Measurements from ENCODE around the gene SLCO2A1.

Gene SLCO2A1

GRCh38 chr3:134014270-134014669, 15.5 kb downstream of the SLCO2A1 start:
- Histone ChIP-seq H3K9me3 (ENCODE audit: control insufficient read depth, insufficient read depth, low read depth, low read length) (no peaks in the 10 kb centered on the region), H3K4me3 (ENCODE audit: low read depth, low read length) (no peak overlapping the region), H3K4me1 (ENCODE audit: control insufficient read depth, insufficient read depth, low read length) (no peaks in the 10 kb centered on the region), H3K27ac (ENCODE audit: low read depth, low read length) (no peak overlapping the region), H3K9ac (ENCODE audit: low read length) (no peak overlapping the region), H3K27me3 (ENCODE audit: control insufficient read depth, insufficient read depth, low read length) (no peaks in the 10 kb centered on the region), H3K36me3 (ENCODE audit: control insufficient read depth, insufficient read depth, low read length) (no peaks in the 10 kb centered on the region)

- no peaks in the 10 kb centered on the region for H3K36me3 ChIP-seq (ENCODE audit: control insufficient read depth, insufficient read depth, low read length)
- H3K9ac ChIP-seq (ENCODE audit: low read length), result no peak overlapping the region
- H3K27ac ChIP-seq (ENCODE audit: low read depth, low read length), result no peak overlapping the region
- H3K4me1 ChIP-seq (ENCODE audit: control insufficient read depth, insufficient read depth, low read length), result no peaks in the 10 kb centered on the region
- H3K9me3 ChIP-seq (ENCODE audit: control insufficient read depth, insufficient read depth, low read depth, low read length), result no peaks in the 10 kb centered on the region
- no peak overlapping the region for H3K4me3 ChIP-seq (ENCODE audit: low read depth, low read length)
- H3K27me3 ChIP-seq (ENCODE audit: control insufficient read depth, insufficient read depth, low read length), result no peaks in the 10 kb centered on the region
Observed at GRCh38 chr3:134013280-134013679, 16.4 kb downstream of the SLCO2A1 start.

GRCh38 chr3:134009345-134010000, 20.3 kb downstream of the SLCO2A1 start:
- Histone ChIP-seq H3K36me3 (ENCODE audit: control insufficient read depth, insufficient read depth, low read length) (no peaks in the 10 kb centered on the region), H3K4me3 (ENCODE audit: low read depth, low read length) (no peak overlapping the region), H3K27ac (ENCODE audit: low read depth, low read length) (no peak overlapping the region), H3K4me1 (ENCODE audit: control insufficient read depth, insufficient read depth, low read length) (no peaks in the 10 kb centered on the region), H3K9ac (ENCODE audit: low read length) (no peak overlapping the region), H3K9me3 (ENCODE audit: control insufficient read depth, insufficient read depth, low read depth, low read length) (peaks cover 7% of the 10 kb centered on the region), H3K27me3 (ENCODE audit: control insufficient read depth, insufficient read depth, low read length) (no peaks in the 10 kb centered on the region)

- H3K36me3 ChIP-seq (ENCODE audit: control insufficient read depth, insufficient read depth, low read length), result no peaks in the 10 kb centered on the region
- H3K27ac ChIP-seq (ENCODE audit: low read depth, low read length), result no peak overlapping the region
- H3K4me1 ChIP-seq (ENCODE audit: control insufficient read depth, insufficient read depth, low read length), result no peaks in the 10 kb centered on the region
- H3K9ac ChIP-seq (ENCODE audit: low read length), result no peak overlapping the region
- H3K27me3 ChIP-seq (ENCODE audit: control insufficient read depth, insufficient read depth, low read length), result no peaks in the 10 kb centered on the region
- no peak overlapping the region for H3K4me3 ChIP-seq (ENCODE audit: low read depth, low read length)
- peaks cover 7% of the 10 kb centered on the region for H3K9me3 ChIP-seq (ENCODE audit: control insufficient read depth, insufficient read depth, low read depth, low read length)
Observed at GRCh38 chr3:134008630-134009156, 21.0 kb downstream of the SLCO2A1 start.

DNA sequence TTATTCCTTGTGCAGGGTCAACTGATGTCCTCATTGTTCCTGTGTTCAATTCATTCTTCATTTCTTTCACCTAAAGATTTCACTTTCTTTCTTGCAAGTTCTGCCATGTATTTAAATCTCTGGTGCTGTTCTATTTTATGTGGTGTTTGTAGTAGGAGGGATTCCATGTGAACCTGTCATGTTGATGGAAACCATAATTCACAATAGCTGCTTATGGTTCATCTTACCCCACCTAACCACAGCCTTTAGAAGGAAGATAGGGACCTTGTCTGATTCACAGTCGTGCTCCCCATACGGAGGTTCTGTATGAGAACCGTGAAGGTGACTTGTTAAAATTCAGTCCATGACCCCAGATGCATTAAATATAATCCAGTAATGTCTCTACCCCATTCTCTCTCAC, 21.9 kb downstream of the SLCO2A1 start:
- H3K4me3 ChIP-seq (ENCODE audit: low read depth, low read length), result no peak overlapping the region
- peaks cover 7% of the 10 kb centered on the region for H3K9me3 ChIP-seq (ENCODE audit: control insufficient read depth, insufficient read depth, low read depth, low read length)
- no peaks in the 10 kb centered on the region for H3K27me3 ChIP-seq (ENCODE audit: control insufficient read depth, insufficient read depth, low read length)
- no peaks in the 10 kb centered on the region for H3K4me1 ChIP-seq (ENCODE audit: control insufficient read depth, insufficient read depth, low read length)
- H3K36me3 ChIP-seq (ENCODE audit: control insufficient read depth, insufficient read depth, low read length), result no peaks in the 10 kb centered on the region
- no peak overlapping the region for H3K27ac ChIP-seq (ENCODE audit: low read depth, low read length)
- H3K9ac ChIP-seq (ENCODE audit: low read length), result no peak overlapping the region

GRCh38 chr3:134004841-134005240, 24.9 kb downstream of the SLCO2A1 start:
- no peak overlapping the region for H3K27ac ChIP-seq (ENCODE audit: low read depth, low read length)
- no peak overlapping the region for H3K9ac ChIP-seq (ENCODE audit: low read length)
- H3K9me3 ChIP-seq (ENCODE audit: control insufficient read depth, insufficient read depth, low read depth, low read length), result peaks cover 7% of the 10 kb centered on the region
- peaks cover 9% of the 10 kb centered on the region; the same call in 1 of the 2 replicates for H3K27me3 ChIP-seq (ENCODE audit: control insufficient read depth, insufficient read depth, low read length)
- no peak overlapping the region for H3K4me3 ChIP-seq (ENCODE audit: low read depth, low read length)
- H3K4me1 ChIP-seq (ENCODE audit: control insufficient read depth, insufficient read depth, low read length), result no peaks in the 10 kb centered on the region; the same call in 1 of the 2 replicates
- H3K36me3 ChIP-seq (ENCODE audit: control insufficient read depth, insufficient read depth, low read length), result no peaks in the 10 kb centered on the region

GRCh38 chr3:134003066-134003465, 26.7 kb downstream of the SLCO2A1 start:
- no peaks in the 10 kb centered on the region; the same call in 1 of the 2 replicates for H3K4me1 ChIP-seq (ENCODE audit: control insufficient read depth, insufficient read depth, low read length)
- no peak overlapping the region for H3K27ac ChIP-seq (ENCODE audit: low read depth, low read length)
- no peak overlapping the region for H3K9ac ChIP-seq (ENCODE audit: low read length)
- H3K27me3 ChIP-seq (ENCODE audit: control insufficient read depth, insufficient read depth, low read length), result peaks cover 19% of the 10 kb centered on the region
- no peaks in the 10 kb centered on the region for H3K36me3 ChIP-seq (ENCODE audit: control insufficient read depth, insufficient read depth, low read length)
- H3K9me3 ChIP-seq (ENCODE audit: control insufficient read depth, insufficient read depth, low read depth, low read length), result peaks cover 7% of the 10 kb centered on the region
- H3K4me3 ChIP-seq (ENCODE audit: low read depth, low read length), result no peak overlapping the region

DNA sequence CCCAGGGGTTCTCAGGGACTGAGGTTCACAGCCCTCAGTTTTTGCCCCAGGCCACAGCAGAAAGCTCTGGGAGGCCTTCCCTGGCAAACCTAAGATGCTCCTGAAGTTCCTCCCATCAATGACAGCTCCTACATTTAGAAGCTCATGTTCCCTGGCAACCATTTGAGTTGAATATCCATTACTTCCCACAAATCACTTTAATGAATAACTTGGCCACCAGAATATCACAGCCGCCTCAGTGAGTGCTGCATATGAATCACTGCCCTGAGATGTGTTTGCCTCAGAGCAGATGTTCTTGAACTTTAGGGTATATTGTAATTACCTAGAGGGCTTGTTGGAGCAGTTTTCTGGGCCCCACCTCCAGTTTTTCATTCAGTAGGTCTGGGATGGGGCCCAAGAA, 27.4 kb downstream of the SLCO2A1 start:
- peaks cover 26% of the 10 kb centered on the region for H3K27me3 ChIP-seq (ENCODE audit: control insufficient read depth, insufficient read depth, low read length)
- no peak overlapping the region for H3K9ac ChIP-seq (ENCODE audit: low read length)
- peaks cover 7% of the 10 kb centered on the region for H3K9me3 ChIP-seq (ENCODE audit: control insufficient read depth, insufficient read depth, low read depth, low read length)
- H3K36me3 ChIP-seq (ENCODE audit: control insufficient read depth, insufficient read depth, low read length), result no peaks in the 10 kb centered on the region
- H3K4me3 ChIP-seq (ENCODE audit: low read depth, low read length), result no peak overlapping the region
- H3K4me1 ChIP-seq (ENCODE audit: control insufficient read depth, insufficient read depth, low read length), result no peaks in the 10 kb centered on the region; the same call in 1 of the 2 replicates
- no peak overlapping the region for H3K27ac ChIP-seq (ENCODE audit: low read depth, low read length)

DNA sequence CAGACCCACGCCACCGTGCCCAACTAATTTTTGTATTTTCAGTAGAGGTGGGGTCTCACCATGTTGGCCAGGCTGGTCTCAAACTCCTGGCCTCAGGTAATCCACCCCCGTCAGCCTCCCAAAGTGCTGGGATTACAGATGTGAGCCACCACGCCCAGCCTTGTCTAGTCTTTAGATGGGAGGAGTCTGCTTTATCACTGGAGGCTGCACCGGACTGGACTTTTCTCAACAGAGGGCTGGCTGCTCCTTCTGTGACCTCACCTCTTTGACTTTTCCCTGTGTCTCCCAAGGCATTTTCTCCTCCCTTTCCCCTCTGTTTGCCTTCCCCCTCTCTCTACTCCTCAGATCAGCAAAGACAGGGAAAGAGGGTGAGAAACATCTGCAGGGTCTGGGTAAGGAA, 28.5 kb downstream of the SLCO2A1 start:
- H3K4me1 ChIP-seq (ENCODE audit: control insufficient read depth, insufficient read depth, low read length), result peaks cover 9% of the 10 kb centered on the region
- H3K36me3 ChIP-seq (ENCODE audit: control insufficient read depth, insufficient read depth, low read length), result no peaks in the 10 kb centered on the region
- no peak overlapping the region for H3K9ac ChIP-seq (ENCODE audit: low read length)
- H3K27ac ChIP-seq (ENCODE audit: low read depth, low read length), result no peak overlapping the region
- no peak overlapping the region for H3K4me3 ChIP-seq (ENCODE audit: low read depth, low read length)
- peaks cover 7% of the 10 kb centered on the region for H3K9me3 ChIP-seq (ENCODE audit: control insufficient read depth, insufficient read depth, low read depth, low read length)
- peaks cover 37% of the 10 kb centered on the region for H3K27me3 ChIP-seq (ENCODE audit: control insufficient read depth, insufficient read depth, low read length)

- no peak overlapping the region for H3K4me3 ChIP-seq (ENCODE audit: low read depth, low read length)
- H3K27ac ChIP-seq (ENCODE audit: low read depth, low read length), result no peak overlapping the region
- H3K36me3 ChIP-seq (ENCODE audit: control insufficient read depth, insufficient read depth, low read length), result no peaks in the 10 kb centered on the region
- peaks cover 21% of the 10 kb centered on the region for H3K4me1 ChIP-seq (ENCODE audit: control insufficient read depth, insufficient read depth, low read length)
- peaks cover 39% of the 10 kb centered on the region for H3K27me3 ChIP-seq (ENCODE audit: control insufficient read depth, insufficient read depth, low read length)
- no peak overlapping the region for H3K9ac ChIP-seq (ENCODE audit: low read length)
- H3K9me3 ChIP-seq (ENCODE audit: control insufficient read depth, insufficient read depth, low read depth, low read length), result peaks cover 6% of the 10 kb centered on the region
Observed at GRCh38 chr3:133999891-134000685, 29.6 kb downstream of the SLCO2A1 start.

GRCh38 chr3:133998691-133999241, 31.0 kb downstream of the SLCO2A1 start:
- no peak overlapping the region for H3K27ac ChIP-seq (ENCODE audit: low read depth, low read length)
- no peak overlapping the region for H3K9ac ChIP-seq (ENCODE audit: low read length)
- no peaks in the 10 kb centered on the region for H3K36me3 ChIP-seq (ENCODE audit: control insufficient read depth, insufficient read depth, low read length)
- no peak overlapping the region for H3K4me3 ChIP-seq (ENCODE audit: low read depth, low read length)
- peaks cover 21% of the 10 kb centered on the region for H3K4me1 ChIP-seq (ENCODE audit: control insufficient read depth, insufficient read depth, low read length)
- H3K27me3 ChIP-seq (ENCODE audit: control insufficient read depth, insufficient read depth, low read length), result peaks cover 47% of the 10 kb centered on the region
- H3K9me3 ChIP-seq (ENCODE audit: control insufficient read depth, insufficient read depth, low read depth, low read length), result no peaks in the 10 kb centered on the region

All from HUES6 (cell line).